ENCODE data around the gene PTPRM. TPM values are rescaled to one million over a fixed set of nuclear protein-coding genes. Genes with fewer than 3 reads are reported as not detected.

PTPRM gene
- total RNA-seq, 1 experiment from 2014 or later = 42.3 TPM

- no TSS peak for BruUV-seq (replicated peaks)
- H3K4me3 Mint-ChIP-seq (ENCODE audit: low read depth, unreplicated experiment) = no peak overlapping the region
Measured at GRCh38 chr18:7668392-7668791, 101.3 kb downstream of the PTPRM start.

GRCh38 chr18:7669361-7669760 lies 102.2 kb downstream of the PTPRM start:
- Mint-ChIP-seq H3K9me3 (ENCODE audit: low read depth, unreplicated experiment) (no peaks in the 10 kb centered on the region), H3K27me3 (ENCODE audit: unreplicated experiment) (no peaks in the 10 kb centered on the region), H3K4me3 (ENCODE audit: low read depth, unreplicated experiment) (no peak overlapping the region), H3K4me1 (ENCODE audit: low read depth, unreplicated experiment) (no peaks in the 10 kb centered on the region), H3K36me3 (ENCODE audit: insufficient read depth, unreplicated experiment) (no peaks in the 10 kb centered on the region), H3K27ac (ENCODE audit: unreplicated experiment) (no peak overlapping the region)
- DNase-seq = no peak
- CTCF ChIA-PET = interaction anchor here (0.6 kb wide), 1 partner anchor 96 kb away, joined by 3 read pairs; no protein-coding TSS in a partner anchor
- no peak for TF ChIP-seq CTCF (IDR thresholded peaks at IDR 0.05; ENCODE audit: unreplicated experiment)
- no TSS peak for BruUV-seq (replicated peaks)
- intact Hi-C loops (cut with micrococcal nuclease; ENCODE audit: unreplicated experiment) = no loop called here

More at GRCh38 chr18:7668392-7668791, 101.3 kb downstream of the PTPRM start:
- no peak for DNase-seq
- Mint-ChIP-seq H3K4me1 (ENCODE audit: low read depth, unreplicated experiment) (no peaks in the 10 kb centered on the region), H3K27ac (ENCODE audit: unreplicated experiment) (no peak overlapping the region), H3K9me3 (ENCODE audit: low read depth, unreplicated experiment) (no peaks in the 10 kb centered on the region), H3K27me3 (ENCODE audit: unreplicated experiment) (no peaks in the 10 kb centered on the region), H3K36me3 (ENCODE audit: insufficient read depth, unreplicated experiment) (no peaks in the 10 kb centered on the region)
- no peak for TF ChIP-seq CTCF (IDR thresholded peaks at IDR 0.05; ENCODE audit: unreplicated experiment)
- CTCF ChIA-PET = no interaction called here
- intact Hi-C loops (cut with micrococcal nuclease; ENCODE audit: unreplicated experiment) = no loop called here

GRCh38 chr18:7671105-7671504 lies 104.0 kb downstream of the PTPRM start:
- H3K27me3 Mint-ChIP-seq (ENCODE audit: unreplicated experiment) = no peaks in the 10 kb centered on the region

GRCh38 chr18:7676253-7676873 lies 109.2 kb downstream of the PTPRM start:
- Mint-ChIP-seq H3K9me3 (ENCODE audit: low read depth, unreplicated experiment) (no peaks in the 10 kb centered on the region), H3K36me3 (ENCODE audit: insufficient read depth, unreplicated experiment) (no peaks in the 10 kb centered on the region), H3K4me3 (ENCODE audit: low read depth, unreplicated experiment) (no peak overlapping the region), H3K27ac (ENCODE audit: unreplicated experiment) (no peak overlapping the region), H3K27me3 (ENCODE audit: unreplicated experiment) (no peaks in the 10 kb centered on the region), H3K4me1 (ENCODE audit: low read depth, unreplicated experiment) (no peaks in the 10 kb centered on the region)
- BruUV-seq (replicated peaks) = no TSS peak
- CTCF ChIA-PET = no interaction called here
- TF ChIP-seq CTCF (IDR thresholded peaks at IDR 0.05; ENCODE audit: unreplicated experiment) = no peak
- DNase-seq = no peak
- intact Hi-C loops (cut with micrococcal nuclease; ENCODE audit: unreplicated experiment) = no loop called here

More at GRCh38 chr18:7671105-7671504, 104.0 kb downstream of the PTPRM start:
- intact Hi-C loops (cut with micrococcal nuclease; ENCODE audit: unreplicated experiment) = no loop called here
- no peak for TF ChIP-seq CTCF (IDR thresholded peaks at IDR 0.05; ENCODE audit: unreplicated experiment)
- H3K4me1 Mint-ChIP-seq (ENCODE audit: low read depth, unreplicated experiment) = no peaks in the 10 kb centered on the region
- no peaks in the 10 kb centered on the region for H3K36me3 Mint-ChIP-seq (ENCODE audit: insufficient read depth, unreplicated experiment)
- CTCF ChIA-PET = no interaction called here
- no peak overlapping the region for H3K27ac Mint-ChIP-seq (ENCODE audit: unreplicated experiment)
- no peaks in the 10 kb centered on the region for H3K9me3 Mint-ChIP-seq (ENCODE audit: low read depth, unreplicated experiment)
- H3K4me3 Mint-ChIP-seq (ENCODE audit: low read depth, unreplicated experiment) = no peak overlapping the region
- BruUV-seq (replicated peaks) = no TSS peak
- DNase-seq = no peak

Measured in Calu3 (cell line).